Mesothelial cell of epicardium (in vitro differentiated cells): ENCODE results near the gene DHRS9. TPM values are rescaled to one million over a fixed set of nuclear protein-coding genes. Genes with fewer than 3 reads are reported as not detected.

Source experiments
- DNase-seq, 2 experiments: peaks; one replicate each; pipeline ENCODE4 v3.0.0; 2021; ENCODE audit warnings: low spot score in 2 of 2; ENCODE audit not compliant: unreplicated experiment in 2 of 2
- H3K27ac Mint-ChIP-seq: 2 replicates; pipeline ENCODE4 v1.8.0; 2021; ENCODE audit warnings: mixed read lengths
- H3K27me3 Mint-ChIP-seq: 2 replicates; pipeline ENCODE4 v1.8.0; 2021; ENCODE audit warnings: low read depth, mixed read lengths
- H3K36me3 Mint-ChIP-seq: 2 replicates; pipeline ENCODE4 v1.8.0; 2021; ENCODE audit warnings: mixed read lengths
- H3K4me1 Mint-ChIP-seq: 2 replicates; pipeline ENCODE4 v1.8.0; 2021; ENCODE audit warnings: mixed read lengths
- H3K4me3 Mint-ChIP-seq: 2 replicates; pipeline ENCODE4 v1.8.0; 2021; ENCODE audit warnings: mild to moderate bottlenecking, moderate library complexity, mixed read lengths
- H3K9me3 Mint-ChIP-seq: 2 replicates; pipeline ENCODE4 v1.8.0; 2021; ENCODE audit warnings: mixed read lengths
- CTCF ChIP-seq: fragments of 200-600 bp; sonication (generic); IDR thresholded peaks from one replicate; pipeline ENCODE4 v1.5.0; 2021; ENCODE audit warnings: antibody characterized with exemption; ENCODE audit not compliant: unreplicated experiment
- total RNA-seq: library from RNA; stranded (reverse); gene quantifications from 3 replicates; pipeline ENCODE4 v1.2.1, GENCODE V29; 2021

The DHRS9 gene
- total RNA-seq, 1 donor from 2014 or later = 0.16 TPM

GRCh38 chr2:169073963-169074751, 4.8 kb downstream of the DHRS9 start:
- Mint-ChIP-seq H3K27me3 (peaks cover 44% of the 10 kb centered on the region), H3K4me3 (no peak overlapping the region), H3K4me1 (no peaks in the 10 kb centered on the region), H3K27ac (no peak overlapping the region), H3K9me3 (no peaks in the 10 kb centered on the region), H3K36me3 (no peaks in the 10 kb centered on the region)
- no peak for DNase-seq
- no peak for TF ChIP-seq CTCF

GRCh38 chr2:169077674-169078240, 8.4 kb downstream of the DHRS9 start:
- Mint-ChIP-seq H3K4me3 (no peak overlapping the region), H3K27me3 (peaks cover 40% of the 10 kb centered on the region)
- TF ChIP-seq CTCF = no peak

GRCh38 chr2:169080250-169081069, 11.1 kb downstream of the DHRS9 start:
- no peak for DNase-seq
- no peak overlapping the region for H3K27ac Mint-ChIP-seq
- H3K4me1 Mint-ChIP-seq = peaks cover 7% of the 10 kb centered on the region
- no peak overlapping the region for H3K4me3 Mint-ChIP-seq
- no peak for TF ChIP-seq CTCF
- peaks cover 17% of the 10 kb centered on the region for H3K9me3 Mint-ChIP-seq
- peaks cover 56% of the 10 kb centered on the region for H3K27me3 Mint-ChIP-seq
- no peaks in the 10 kb centered on the region for H3K36me3 Mint-ChIP-seq

More at GRCh38 chr2:169077674-169078240, 8.4 kb downstream of the DHRS9 start:
- no peaks in the 10 kb centered on the region for H3K9me3 Mint-ChIP-seq
- peaks cover 7% of the 10 kb centered on the region for H3K4me1 Mint-ChIP-seq
- H3K27ac Mint-ChIP-seq = no peak overlapping the region
- no peak for DNase-seq
- no peaks in the 10 kb centered on the region for H3K36me3 Mint-ChIP-seq

- H3K27ac Mint-ChIP-seq = no peak overlapping the region
These were observed 12.2 kb downstream of the DHRS9 start for GRCh38 chr2:169081551-169081950.

More at GRCh38 chr2:169081551-169081950, 12.2 kb downstream of the DHRS9 start:
- Mint-ChIP-seq H3K36me3 (no peaks in the 10 kb centered on the region), H3K9me3 (peaks cover 28% of the 10 kb centered on the region), H3K4me3 (no peak overlapping the region), H3K4me1 (peaks cover 7% of the 10 kb centered on the region), H3K27me3 (peaks cover 58% of the 10 kb centered on the region)
- no peak for TF ChIP-seq CTCF
- DNase-seq = no peak
